GM21360 (cell line): ENCODE results near the gene LHPP.

Experiments
- ATAC-seq: cut with Tn5 transposase; IDR thresholded peaks from one replicate; pipeline ENCODE4 v1.9.1; 2021; ENCODE audit warnings: mild to moderate bottlenecking, moderate library complexity; ENCODE audit not compliant: unreplicated experiment

LHPP gene

GRCh38 chr10:124495162-124495561 lies 33.5 kb downstream of the LHPP start:
- no peak for ATAC-seq

DNA sequence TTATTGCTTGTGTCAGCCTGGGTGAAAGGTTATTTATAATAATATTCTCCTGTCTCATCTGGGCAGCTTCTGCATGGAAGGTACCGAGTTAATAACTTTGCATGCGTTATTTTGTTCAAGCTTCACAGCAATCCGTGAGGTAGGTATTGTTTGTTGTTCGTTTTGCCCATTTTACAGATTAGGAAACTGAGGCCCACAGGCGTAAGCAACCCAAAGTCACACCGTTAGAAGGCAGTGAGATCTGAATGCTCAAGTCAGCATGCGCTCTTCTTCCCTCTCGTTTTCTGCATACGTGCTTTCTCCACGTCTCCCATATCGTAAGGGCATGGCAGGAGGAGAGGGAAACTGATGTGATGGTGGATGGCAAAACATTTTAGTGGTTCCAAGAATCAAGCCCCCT lies 34.1 kb downstream of the LHPP start:
- ATAC-seq: no peak

DNA sequence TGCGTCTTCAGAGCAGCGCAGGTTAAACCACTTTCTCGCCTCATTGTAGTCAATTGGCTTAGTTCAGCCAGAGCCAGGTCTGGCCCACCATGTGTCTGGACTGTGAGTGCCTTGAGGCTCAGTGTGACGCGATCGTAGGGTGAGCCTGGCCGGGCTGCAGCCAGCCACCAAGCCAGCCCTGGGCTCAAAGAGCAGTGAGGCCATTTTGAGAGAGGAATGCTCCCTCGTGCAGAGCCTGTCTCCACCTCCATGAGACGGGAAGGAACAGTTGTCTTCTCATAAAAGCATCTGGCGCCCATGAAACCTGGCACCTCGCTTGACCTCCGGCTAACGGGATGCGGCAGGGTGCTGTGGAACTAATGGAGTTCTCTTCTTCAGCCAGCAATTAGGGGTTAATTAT lies 34.5 kb downstream of the LHPP start:
- ATAC-seq: no peak

GRCh38 chr10:124496620-124497019 lies 35.0 kb downstream of the LHPP start:
- no peak for ATAC-seq

GRCh38 chr10:124497196-124497881 lies 35.7 kb downstream of the LHPP start:
- ATAC-seq: no peak

DNA sequence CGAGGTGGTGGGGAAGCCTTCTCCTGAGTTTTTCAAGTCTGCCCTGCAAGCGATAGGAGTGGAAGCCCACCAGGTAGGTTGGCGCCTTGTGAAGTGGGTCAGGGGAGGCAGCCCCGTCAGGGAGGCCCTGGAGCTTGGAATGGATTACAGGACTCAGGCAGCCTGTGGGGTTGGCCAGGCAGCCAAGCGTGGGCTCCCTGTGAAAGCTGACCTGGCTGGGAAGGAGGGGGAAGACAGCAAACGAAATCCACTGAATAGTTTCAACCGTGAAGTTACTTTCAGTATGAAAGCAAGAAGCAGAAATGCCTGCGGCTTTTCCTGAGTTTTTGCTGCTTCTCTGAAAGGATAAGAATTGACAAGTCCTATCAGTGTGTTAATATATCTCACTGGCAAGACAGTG lies 36.4 kb downstream of the LHPP start:
- ATAC-seq: no peak

DNA sequence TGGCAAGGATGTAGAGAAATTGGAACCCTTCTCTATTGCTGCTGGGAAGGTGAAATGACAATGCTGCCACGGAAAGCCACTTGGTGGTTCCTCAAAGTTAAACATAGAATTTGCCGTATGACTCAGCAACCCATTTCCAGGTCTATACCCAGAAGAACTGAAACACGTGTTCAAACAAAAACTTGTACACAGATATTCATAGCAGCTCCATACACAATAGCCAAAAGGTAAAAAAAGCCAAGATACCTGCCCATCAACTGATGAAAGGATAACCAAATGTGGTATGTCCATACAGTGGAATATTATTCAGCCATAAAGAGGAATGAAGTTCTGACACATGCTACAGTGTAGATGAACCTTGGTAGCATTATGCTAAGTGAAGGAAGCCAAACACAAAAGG lies 39.1 kb downstream of the LHPP start:
- ATAC-seq: no peak

- no peak for ATAC-seq
Observed at GRCh38 chr10:124504711-124505110, 43.1 kb downstream of the LHPP start.

- no peak for ATAC-seq
Observed at GRCh38 chr10:124505279-124505678, 43.7 kb downstream of the LHPP start.

DNA sequence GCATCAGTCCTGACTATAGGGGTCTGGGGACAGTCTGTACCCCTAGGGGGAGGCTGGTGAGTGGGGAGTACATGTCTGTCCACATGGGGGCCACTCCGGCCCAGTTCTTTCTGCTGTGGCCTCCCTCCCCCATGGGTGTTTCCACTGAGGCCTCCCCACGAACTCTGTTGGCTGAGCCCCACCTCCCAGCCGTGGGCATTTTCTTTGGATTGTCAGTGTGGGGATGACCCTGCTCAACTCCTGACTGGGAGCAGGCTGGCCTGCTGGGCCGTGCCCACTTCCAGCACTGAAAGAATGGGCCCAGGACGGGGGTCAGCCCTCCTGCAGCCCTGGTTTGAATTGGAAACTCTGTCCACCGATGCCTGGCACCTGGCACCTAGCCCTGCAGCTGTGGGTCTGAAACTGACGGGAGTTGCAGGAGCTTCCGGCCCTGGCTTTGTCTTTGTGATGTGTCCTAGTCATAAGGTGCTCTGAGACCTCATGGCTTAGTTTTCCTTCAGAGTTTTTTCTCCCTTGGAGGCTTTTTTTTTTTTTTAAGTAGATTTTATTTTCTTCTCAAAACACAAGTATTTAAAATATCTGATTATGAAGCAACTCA lies 46.5 kb downstream of the LHPP start:
- no peak for ATAC-seq

DNA sequence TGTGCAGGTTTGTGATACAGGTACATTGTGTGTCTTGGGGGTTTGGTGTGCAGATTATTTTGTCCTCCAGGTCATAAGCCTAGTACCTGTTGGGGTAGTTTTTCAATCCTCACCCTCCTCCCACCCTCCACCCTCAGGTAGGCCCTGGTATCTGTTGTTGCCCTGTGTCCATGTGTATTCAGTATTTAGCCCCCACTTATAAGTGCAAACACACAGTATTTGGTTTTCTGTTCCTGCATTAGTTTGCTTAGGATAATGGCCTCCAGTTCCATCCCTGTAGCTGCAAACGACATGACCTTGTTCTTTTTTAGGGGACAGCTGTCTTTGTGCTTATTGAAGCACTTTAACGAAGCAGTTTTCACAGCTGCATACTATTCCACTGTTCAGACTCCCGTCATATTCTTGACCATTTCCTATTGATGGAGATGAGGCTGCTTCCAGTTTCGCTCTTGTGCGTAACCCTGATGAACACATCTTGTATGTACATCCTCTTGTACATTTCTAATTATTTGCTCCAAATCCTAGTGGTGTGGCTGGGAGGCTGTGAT lies 47.4 kb downstream of the LHPP start:
- no peak for ATAC-seq

- ATAC-seq: no peak
Observed at GRCh38 chr10:124509880-124510632, 48.4 kb downstream of the LHPP start.

GRCh38 chr10:124510759-124511158 lies 49.1 kb downstream of the LHPP start:
- ATAC-seq: no peak

GRCh38 chr10:124511205-124512039 lies 49.8 kb downstream of the LHPP start:
- no peak for ATAC-seq

- ATAC-seq: no peak
Observed at GRCh38 chr10:124512040-124512428, 50.4 kb downstream of the LHPP start.

GRCh38 chr10:124512600-124512999 lies 51.0 kb downstream of the LHPP start:
- no peak for ATAC-seq

- no peak for ATAC-seq
Observed at GRCh38 chr10:124515244-124515970, 53.8 kb downstream of the LHPP start.

DNA sequence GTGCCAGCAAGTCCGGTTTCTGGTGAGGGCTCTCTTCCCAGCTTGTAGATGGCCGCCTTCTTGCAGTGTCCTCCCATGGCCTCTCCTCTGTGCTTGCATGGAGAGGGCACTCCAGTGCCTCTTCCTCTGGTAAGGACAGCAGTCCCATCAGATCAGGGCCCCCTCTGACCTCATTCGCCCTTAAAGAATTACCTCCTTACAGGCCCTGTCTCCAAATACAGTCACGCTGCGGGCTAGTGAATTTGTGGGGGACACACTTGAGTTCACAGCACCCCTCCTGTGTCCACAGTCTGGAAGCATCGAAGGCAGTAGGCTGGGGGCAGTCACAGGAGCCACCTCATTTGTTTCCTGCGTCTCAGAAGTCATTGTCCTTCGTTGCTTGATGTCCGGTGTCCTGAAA lies 54.6 kb downstream of the LHPP start:
- ATAC-seq: no peak

DNA sequence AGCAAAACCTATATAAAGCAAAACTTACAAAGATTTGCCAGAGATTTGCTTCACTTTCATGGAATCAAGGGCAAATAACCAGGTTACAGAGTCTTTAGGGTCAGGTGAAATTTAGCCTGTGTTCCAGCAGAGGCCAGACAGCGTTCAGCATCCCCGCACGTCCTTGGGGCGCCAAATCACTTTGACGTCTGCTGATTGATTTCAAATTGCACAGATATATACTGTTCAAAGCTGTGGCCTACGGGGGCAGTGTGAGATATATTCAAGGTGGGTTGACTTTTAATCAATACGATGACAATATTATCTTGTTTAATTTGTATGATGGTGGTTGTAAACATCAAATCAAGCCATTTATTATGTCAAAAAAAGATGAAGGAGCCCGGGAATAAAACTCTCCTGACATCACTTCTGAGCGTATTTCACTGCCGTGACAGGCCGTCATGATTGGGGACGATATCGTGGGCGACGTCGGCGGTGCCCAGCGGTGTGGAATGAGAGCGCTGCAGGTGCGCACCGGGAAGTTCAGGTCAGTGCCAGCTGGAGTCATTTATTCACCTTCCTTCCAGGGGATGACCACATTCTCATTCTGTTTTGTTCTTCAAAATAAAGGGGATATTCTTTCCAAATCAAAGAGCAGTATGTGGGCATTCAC lies 55.2 kb downstream of the LHPP start:
- no peak for ATAC-seq

DNA sequence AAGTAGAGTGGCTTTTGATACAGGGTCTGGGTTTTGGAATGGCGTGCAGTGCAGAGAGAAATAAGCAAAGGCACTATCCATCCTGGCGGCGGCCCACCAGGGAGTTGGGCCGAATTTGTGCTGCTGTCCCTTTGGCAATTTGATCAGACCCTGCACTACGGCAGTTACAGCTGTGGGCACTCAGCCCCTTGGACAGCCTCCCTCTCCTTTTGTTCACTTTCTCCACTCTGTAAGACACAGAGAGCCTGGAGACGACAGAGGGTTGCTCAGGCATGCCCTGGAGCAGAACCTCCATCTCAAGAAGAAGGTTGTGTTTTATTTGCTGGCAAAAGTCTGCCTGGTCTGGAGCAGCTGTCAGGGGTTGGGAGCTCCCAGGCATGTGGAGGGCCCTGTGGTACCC lies 55.8 kb downstream of the LHPP start:
- ATAC-seq: no peak
